WTC11 (cell line): ENCODE results near the gene TMEM271. TPM values are rescaled to one million over a fixed set of nuclear protein-coding genes. Genes with fewer than 3 reads are reported as not detected.

ENCODE experiments used
- ATAC-seq: fragments of 200-7000 bp; cut with Tn5 transposase; 2 replicates; pipeline ENCODE4 v1.10.0; 2021; ENCODE audit warnings: mild to moderate bottlenecking, moderate library complexity
- CTCF ChIA-PET: fragments of 300-600 bp; sonication (Branson Sonifier 250); formaldehyde crosslinking; loops from one replicate; lab custom pipeline; 2021; ENCODE audit warnings: antibody characterized with exemption; lab: Charles Lee
- POLR2A ChIA-PET: fragments of 350-600 bp; sonication (Branson Sonifier 250); formaldehyde crosslinking; loops from one replicate; lab custom pipeline; 2021; ENCODE audit warnings: antibody characterized with exemption; lab: Charles Lee
- DNase-seq: peaks from one replicate; pipeline ENCODE4 v3.0.0; 2021; ENCODE audit warnings: low spot score
- H3K27ac Mint-ChIP-seq: 2 replicates; pipeline ENCODE4 v1.8.0; 2021; ENCODE audit warnings: mixed read lengths
- H3K27me3 Mint-ChIP-seq: 2 replicates; pipeline ENCODE4 v1.8.0; 2021; ENCODE audit warnings: low read depth, mild to moderate bottlenecking, moderate library complexity, mixed read lengths
- H3K36me3 Mint-ChIP-seq: 2 replicates; pipeline ENCODE4 v1.8.0; 2021; ENCODE audit warnings: mixed read lengths
- H3K4me1 Mint-ChIP-seq: 2 replicates; pipeline ENCODE4 v1.8.0; 2022; ENCODE audit warnings: mixed read lengths
- H3K4me3 Mint-ChIP-seq: 2 replicates; pipeline ENCODE4 v1.8.0; 2021; ENCODE audit warnings: mild to moderate bottlenecking, moderate library complexity, mixed read lengths
- H3K9me3 Mint-ChIP-seq: 2 replicates; pipeline ENCODE4 v1.8.0; 2021; ENCODE audit warnings: mixed read lengths
- ATF2 ChIP-seq: sonication (generic); formaldehyde crosslinking; IDR thresholded peaks from 2 replicates; pipeline ENCODE4 v1.8.1; 2022; ENCODE audit warnings: low read depth, missing genetic modification reagents, borderline replicate concordance
- ATF3 ChIP-seq: sonication (generic); formaldehyde crosslinking; conservative IDR thresholded peaks from 2 replicates; pipeline ENCODE4 v1.8.1; 2022; ENCODE audit warnings: mild to moderate bottlenecking, missing genetic modification reagents
- CTCF ChIP-seq: fragments of 200-600 bp; IDR thresholded peaks from 2 replicates; pipeline ENCODE4 v1.8.0; 2022; ENCODE audit warnings: antibody characterized with exemption
- MYBL2 ChIP-seq: sonication (generic); formaldehyde crosslinking; IDR thresholded peaks from 2 replicates; pipeline ENCODE4 v1.8.1; 2023; ENCODE audit warnings: mild to moderate bottlenecking, moderate library complexity, missing genetic modification reagents
- PRDM15 ChIP-seq: sonication (generic); formaldehyde crosslinking; IDR thresholded peaks from 2 replicates; pipeline ENCODE4 v1.8.0; 2022; ENCODE audit warnings: missing genetic modification reagents
- PRRX2 ChIP-seq: fragments of 250-450 bp; sonication (Bioruptor Pico); IDR thresholded peaks from 2 replicates; pipeline ENCODE4 v1.8.0; 2021; ENCODE audit warnings: mild to moderate bottlenecking
- RORB ChIP-seq: fragments of 250-450 bp; sonication (Bioruptor Pico); IDR thresholded peaks from 2 replicates; pipeline ENCODE4 v1.9.0; 2021; ENCODE audit warnings: mild to moderate bottlenecking
- SOX15 ChIP-seq: fragments of 250-450 bp; sonication (Bioruptor Pico); IDR thresholded peaks from 2 replicates; pipeline ENCODE4 v1.9.0; 2021; ENCODE audit warnings: mild to moderate bottlenecking
- TCF7 ChIP-seq: sonication (generic); formaldehyde crosslinking; IDR thresholded peaks from 2 replicates; pipeline ENCODE4 v1.8.0; 2022; ENCODE audit warnings: mild to moderate bottlenecking, low read depth, missing genetic modification reagents, moderate library complexity
- ZNF121 ChIP-seq: sonication (generic); formaldehyde crosslinking; IDR thresholded peaks from 2 replicates; pipeline ENCODE4 v1.8.0; 2023; ENCODE audit warnings: missing genetic modification reagents
- ZNF219 ChIP-seq: sonication (generic); formaldehyde crosslinking; IDR thresholded peaks from 2 replicates; pipeline ENCODE4 v1.8.0; 2023; ENCODE audit warnings: missing genetic modification reagents, mild to moderate bottlenecking, borderline replicate concordance
- ZNF281 ChIP-seq: sonication (generic); formaldehyde crosslinking; IDR thresholded peaks from 2 replicates; pipeline ENCODE4 v1.8.0; 2023; ENCODE audit warnings: mild to moderate bottlenecking, missing genetic modification reagents
- ZNF317 ChIP-seq: sonication (generic); formaldehyde crosslinking; IDR thresholded peaks from 2 replicates; pipeline ENCODE4 v1.8.1; 2023; ENCODE audit warnings: low read depth, mild to moderate bottlenecking, moderate library complexity, missing genetic modification reagents, borderline replicate concordance
- ZNF416 ChIP-seq: fragments of 250-450 bp; sonication (Bioruptor Pico); IDR thresholded peaks from 2 replicates; pipeline ENCODE4 v1.9.0; 2021; ENCODE audit warnings: mild to moderate bottlenecking, inconsistent platforms
- ZNF425 ChIP-seq: fragments of 250-450 bp; sonication (Bioruptor Pico); conservative IDR thresholded peaks from 2 replicates; pipeline ENCODE4 v1.9.0; 2021; ENCODE audit warnings: mild to moderate bottlenecking
- ZNF512 ChIP-seq: sonication (generic); formaldehyde crosslinking; IDR thresholded peaks from 2 replicates; pipeline ENCODE4 v1.8.1; 2022; ENCODE audit warnings: missing genetic modification reagents, borderline replicate concordance
- ZSCAN18 ChIP-seq: fragments of 250-450 bp; sonication (Bioruptor Pico); IDR thresholded peaks from 2 replicates; pipeline ENCODE4 v2.1.2; 2022; ENCODE audit warnings: mild to moderate bottlenecking, moderate library complexity
- total RNA-seq: library from RNA; stranded (reverse); gene quantifications from 3 replicates; pipeline ENCODE4 v1.2.3, GENCODE V29; 2021

TMEM271 gene
- total RNA-seq, 1 experiment from 2014 or later, result 0.31 TPM

- H3K36me3 Mint-ChIP-seq, result peaks cover 27% of the 10 kb centered on the region
- ChIA-PET POLR2A (no interaction called here), CTCF (no interaction called here)
- 0 out of 2 replicates have a peak, but pooled peaks cover 7% of the 10 kb centered on the region for H3K9me3 Mint-ChIP-seq
- no peak for ATAC-seq
- no peak for DNase-seq
- no peaks in the 10 kb centered on the region for H3K4me1 Mint-ChIP-seq
- no peak overlapping the region for H3K4me3 Mint-ChIP-seq
- H3K27ac Mint-ChIP-seq, result no peak overlapping the region
- H3K27me3 Mint-ChIP-seq, result no peaks in the 10 kb centered on the region
- TF ChIP-seq MYBL2 (CRISPR knock-in tag), result no peak
- TF ChIP-seq ZNF121 (CRISPR knock-in tag), result no peak
- TF ChIP-seq ZNF416 (CRISPR knock-in tag), result no peak
- no peak for TF ChIP-seq ZNF317
- no peak for TF ChIP-seq ZNF219 (CRISPR knock-in tag)
- no peak for TF ChIP-seq RORB (CRISPR knock-in tag)
- no peak for TF ChIP-seq CTCF
- no peak for TF ChIP-seq SOX15 (CRISPR knock-in tag)
- no peak for TF ChIP-seq ZNF281 (CRISPR knock-in tag)
Measured at GRCh38 chr4:535181-535923, 40.7 kb downstream of the TMEM271 start.

GRCh38 chr4:534576-535151, 41.4 kb downstream of the TMEM271 start:
- DNase-seq (no peak), ATAC-seq (no peak)
- Mint-ChIP-seq H3K36me3 (peaks cover 33% of the 10 kb centered on the region), H3K27ac (no peak overlapping the region), H3K4me1 (no peaks in the 10 kb centered on the region), H3K4me3 (no peak overlapping the region), H3K27me3 (no peaks in the 10 kb centered on the region), H3K9me3 (0 out of 2 replicates have a peak, but pooled peaks cover 7% of the 10 kb centered on the region)
- POLR2A ChIA-PET, result no interaction called here
- CTCF ChIA-PET, result no interaction called here
- TF ChIP-seq ZNF425 (no peak), PRDM15 (CRISPR knock-in tag) (no peak), ZNF219 (CRISPR knock-in tag) (no peak), PRRX2 (CRISPR knock-in tag) (no peak), ZSCAN18 (CRISPR knock-in tag) (no peak), ATF2 (no peak), TCF7 (no peak), ATF3 (CRISPR knock-in tag) (no peak), ZNF512 (CRISPR knock-in tag) (no peak)
